Measurements from ENCODE around the gene ZFY. TPM values are rescaled to one million over a fixed set of nuclear protein-coding genes. Genes with fewer than 3 reads are reported as not detected.
"Not testable (repeated sequence)": the region's sequence is repeated elsewhere in the genome, so short reads cannot be mapped to it uniquely, and the experiment has no call there.

Gene ZFY
- total RNA-seq, 6 experiments from 2014 or later: 13.8 to 19.7 (median 16.7) TPM

DNA sequence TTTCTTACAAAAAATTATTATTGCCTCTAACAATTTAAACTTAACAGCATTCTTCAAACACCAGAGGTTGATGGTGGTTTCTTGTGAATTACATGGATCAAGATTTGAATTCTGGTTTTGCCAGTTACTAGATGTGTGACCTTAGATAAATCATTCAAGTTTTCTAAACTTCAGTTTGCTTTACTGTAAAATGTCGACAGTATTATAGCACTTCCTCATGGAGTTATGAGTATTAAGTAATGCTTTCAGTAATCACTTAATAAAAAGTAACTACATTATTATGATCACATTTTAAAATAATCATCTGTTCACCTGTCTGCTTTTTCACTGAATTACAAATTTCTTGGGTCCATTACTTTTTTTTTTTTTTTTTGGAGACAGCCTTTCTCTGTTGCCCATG is 37.5 kb downstream of the ZFY start:
- Mint-ChIP-seq H3K9me3 (no peaks in the 10 kb centered on the region), H3K4me3 (no peak overlapping the region), H3K4me1 (ENCODE audit: low read depth) (peaks cover 28% of the 10 kb centered on the region), H3K36me3 (ENCODE audit: low read depth) (peaks cover 6% of the 10 kb centered on the region; the same call in 1 of the 2 replicates), H3K27me3 (ENCODE audit: insufficient read depth) (no peaks in the 10 kb centered on the region; the same call in 1 of the 2 replicates), H3K27ac (0 out of 2 replicates have a peak overlapping the region, but pooled peaks have one; percentile 19)
- TF ChIP-seq, protein P1, sequence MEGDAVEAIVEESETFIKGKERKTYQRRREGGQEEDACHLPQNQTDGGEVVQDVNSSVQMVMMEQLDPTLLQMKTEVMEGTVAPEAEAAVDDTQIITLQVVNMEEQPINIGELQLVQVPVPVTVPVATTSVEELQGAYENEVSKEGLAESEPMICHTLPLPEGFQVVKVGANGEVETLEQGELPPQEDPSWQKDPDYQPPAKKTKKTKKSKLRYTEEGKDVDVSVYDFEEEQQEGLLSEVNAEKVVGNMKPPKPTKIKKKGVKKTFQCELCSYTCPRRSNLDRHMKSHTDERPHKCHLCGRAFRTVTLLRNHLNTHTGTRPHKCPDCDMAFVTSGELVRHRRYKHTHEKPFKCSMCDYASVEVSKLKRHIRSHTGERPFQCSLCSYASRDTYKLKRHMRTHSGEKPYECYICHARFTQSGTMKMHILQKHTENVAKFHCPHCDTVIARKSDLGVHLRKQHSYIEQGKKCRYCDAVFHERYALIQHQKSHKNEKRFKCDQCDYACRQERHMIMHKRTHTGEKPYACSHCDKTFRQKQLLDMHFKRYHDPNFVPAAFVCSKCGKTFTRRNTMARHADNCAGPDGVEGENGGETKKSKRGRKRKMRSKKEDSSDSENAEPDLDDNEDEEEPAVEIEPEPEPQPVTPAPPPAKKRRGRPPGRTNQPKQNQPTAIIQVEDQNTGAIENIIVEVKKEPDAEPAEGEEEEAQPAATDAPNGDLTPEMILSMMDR (IDR thresholded peaks at IDR 0.05): no peak
- DNase-seq: no peak

GRCh38 chrY:2973110-2973751 is 38.0 kb downstream of the ZFY start:
- H3K36me3 Mint-ChIP-seq (ENCODE audit: low read depth): peaks cover 6% of the 10 kb centered on the region; the same call in 1 of the 2 replicates
- no peaks in the 10 kb centered on the region for H3K9me3 Mint-ChIP-seq
- TF ChIP-seq, protein P1 (IDR thresholded peaks at IDR 0.05): no peak
- peaks cover 28% of the 10 kb centered on the region for H3K4me1 Mint-ChIP-seq (ENCODE audit: low read depth)
- no peak overlapping the region for H3K4me3 Mint-ChIP-seq
- no peak for DNase-seq
- no peaks in the 10 kb centered on the region; the same call in 1 of the 2 replicates for H3K27me3 Mint-ChIP-seq (ENCODE audit: insufficient read depth)
- H3K27ac Mint-ChIP-seq: 0 out of 2 replicates have a peak overlapping the region, but pooled peaks have one; percentile 19

DNA sequence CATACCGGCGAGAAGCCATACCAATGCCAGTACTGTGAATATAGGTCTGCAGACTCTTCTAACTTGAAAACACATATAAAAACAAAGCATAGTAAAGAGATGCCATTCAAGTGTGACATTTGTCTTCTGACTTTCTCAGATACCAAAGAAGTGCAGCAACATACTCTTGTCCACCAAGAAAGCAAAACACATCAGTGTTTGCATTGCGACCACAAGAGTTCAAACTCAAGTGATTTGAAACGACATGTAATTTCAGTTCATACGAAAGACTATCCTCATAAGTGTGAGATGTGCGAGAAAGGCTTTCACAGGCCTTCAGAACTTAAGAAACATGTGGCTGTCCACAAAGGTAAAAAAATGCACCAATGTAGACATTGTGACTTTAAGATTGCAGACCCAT is 44.1 kb downstream of the ZFY start:
- Mint-ChIP-seq H3K27ac (no peak overlapping the region), H3K9me3 (no peaks in the 10 kb centered on the region), H3K27me3 (ENCODE audit: insufficient read depth) (no peaks in the 10 kb centered on the region; the same call in 1 of the 2 replicates), H3K4me3 (no peak overlapping the region), H3K36me3 (ENCODE audit: low read depth) (peaks cover 6% of the 10 kb centered on the region; the same call in 1 of the 2 replicates), H3K4me1 (ENCODE audit: low read depth) (no peaks in the 10 kb centered on the region)
- TF ChIP-seq, protein P1 (IDR thresholded peaks at IDR 0.05): no peak
- DNase-seq: no peak

DNA sequence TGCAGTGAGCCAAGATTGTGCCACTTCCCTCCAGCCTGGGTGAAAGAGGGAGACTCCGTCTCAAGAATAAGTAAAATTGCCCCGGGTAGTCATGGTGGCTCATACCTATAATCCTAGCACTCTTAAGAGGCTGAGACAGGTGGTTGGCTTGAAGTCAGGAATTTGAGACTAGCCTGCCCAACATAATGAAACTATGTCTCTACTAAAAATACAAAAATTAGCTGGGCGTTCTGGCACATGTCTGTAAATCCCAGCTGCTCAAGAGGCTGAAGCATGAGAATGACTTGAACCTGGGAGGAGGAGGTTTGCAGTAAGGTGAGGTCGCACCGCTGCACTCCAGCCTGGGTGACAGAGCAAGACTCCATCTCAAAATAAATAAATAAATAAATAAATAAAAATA is 49.3 kb downstream of the ZFY start:
- H3K4me3 Mint-ChIP-seq: no peak overlapping the region
- no peak overlapping the region for H3K27ac Mint-ChIP-seq
- H3K4me1 Mint-ChIP-seq (ENCODE audit: low read depth): no peaks in the 10 kb centered on the region
- H3K9me3 Mint-ChIP-seq: no peaks in the 10 kb centered on the region
- no peaks in the 10 kb centered on the region for H3K27me3 Mint-ChIP-seq (ENCODE audit: insufficient read depth)
- TF ChIP-seq, protein P1 (IDR thresholded peaks at IDR 0.05): no peak
- no peaks in the 10 kb centered on the region for H3K36me3 Mint-ChIP-seq (ENCODE audit: low read depth)
- no peak for DNase-seq

- H3K36me3 Mint-ChIP-seq (ENCODE audit: low read depth); H3K4me3 Mint-ChIP-seq; H3K27ac Mint-ChIP-seq; H3K27me3 Mint-ChIP-seq (ENCODE audit: insufficient read depth); DNase-seq; H3K4me1 Mint-ChIP-seq (ENCODE audit: low read depth); H3K9me3 Mint-ChIP-seq: not testable (repeated sequence)
These were observed 52.0 kb downstream of the ZFY start for GRCh38 chrY:2987178-2987577.

- H3K9me3 Mint-ChIP-seq; H3K27ac Mint-ChIP-seq; H3K4me3 Mint-ChIP-seq; H3K4me1 Mint-ChIP-seq (ENCODE audit: low read depth); DNase-seq; H3K36me3 Mint-ChIP-seq (ENCODE audit: low read depth); H3K27me3 Mint-ChIP-seq (ENCODE audit: insufficient read depth): not testable (repeated sequence)
These were observed 62.2 kb downstream of the ZFY start for GRCh38 chrY:2997369-2997768.

All from HFFc6 (cell line).